Psoas muscle (tissue), 8 donors: Measurements from ENCODE around the gene SUOX. TPM values are rescaled to one million over a fixed set of nuclear protein-coding genes. Genes with fewer than 3 reads are reported as not detected.

Experiments used
- ATAC-seq, 4 donors: fragments of 200-7000 bp; cut with Tn5 transposase; one replicate each; pipeline ENCODE4 v1.9.1; 2020; ENCODE audit warnings: moderate library complexity in 3 of 4, mild to moderate bottlenecking in 2 of 4
- DNase-seq, 2 donors: peaks; one replicate each; pipeline ENCODE4 v3.0.0-alpha.2; 2020
- H3K27ac ChIP-seq: fragments of 200-600 bp; one replicate; pipeline ENCODE4 v1.8.0; 2022
- H3K27me3 ChIP-seq, 3 donors: fragments of 200-600 bp in 1 of 3; one replicate each; pipeline versions ENCODE4 v1.6.1 to v1.8.0; 2013 to 2022; ENCODE audit warnings: low read length in 2 of 3, mild to moderate bottlenecking in 2 of 3, moderate library complexity in 1 of 3; ENCODE audit not compliant: insufficient read depth in 3 of 3
- H3K36me3 ChIP-seq, 2 donors: fragments of 200-600 bp in 1 of 2; one replicate each; pipeline versions ENCODE4 v1.6.1 to v1.8.0; 2013 to 2022; ENCODE audit warnings: low read depth in 1 of 2, mild to moderate bottlenecking in 1 of 2, moderate library complexity in 1 of 2; ENCODE audit not compliant: insufficient read depth in 1 of 2
- H3K4me1 ChIP-seq: fragments of 200-600 bp; one replicate; pipeline ENCODE4 v1.8.0; 2022
- H3K4me3 ChIP-seq: fragments of 200-600 bp; one replicate; pipeline ENCODE4 v1.8.0; 2022; ENCODE audit warnings: mild to moderate bottlenecking
- H3K9me3 ChIP-seq: fragments of 200-600 bp; one replicate; pipeline ENCODE4 v1.8.0; 2022
- CTCF ChIP-seq: fragments of 200-600 bp; IDR thresholded peaks from one replicate; pipeline ENCODE4 v1.8.0; 2022; ENCODE audit warnings: antibody characterized with exemption
- WGBS, 3 donors: extraction: QIAGEN DNeasy Blood & Tissue Kit; methylation state at CpG; one replicate each; pipeline versions ENCODE4 v1.1.6 to v1.1.7; 2013; 5-methylcytosine and 5-hydroxymethylcytosine counted together
- intact Hi-C, 2 donors: fragments of 100-400 bp; cut with DNase I; formaldehyde crosslinking; loops; one replicate each; pipeline versions ENCODE4 v1.11.0 to v1.14.2; 2022
- polyA plus RNA-seq, 3 donors: library from polyadenylated mRNA; stranded (reverse); fragments of 200-250 nt; gene quantifications; one replicate each; pipeline ENCODE4 v1.2.3, GENCODE V29; 2013
- total RNA-seq, 4 donors: library from RNA; stranded (reverse); fragmentation: NEBNext Ultra II Directional in 2 of 4; extraction: Animal tissue kit (Norgen Biotek cat#: 25700) in 2 of 4; gene quantifications; one replicate each; pipeline versions ENCODE4 v1.2.1 to v1.2.4, GENCODE V29; 2021 to 2023
- donor health status: healthy with polysubstance abuse.
- donor health status: DM: no; HTN: no; CAD: no; lungs with moderate emphysema.
- donor health status: Bipolar disorder and iron deficiency.
- donor health status: healthy.
- donor health status: DM: yes; HTN: yes; CAD: no.
- donor health status: DM: no; HTN: no; CAD: no.
- donor health status: DM: no; HTN: no; CAD: no.
- donor health status: DM: yes; HTN: yes; CAD: no.

Gene SUOX
- total and polyA plus RNA-seq, 7 donors, result 12.1 to 25.5 (median 15.5) TPM

DNA sequence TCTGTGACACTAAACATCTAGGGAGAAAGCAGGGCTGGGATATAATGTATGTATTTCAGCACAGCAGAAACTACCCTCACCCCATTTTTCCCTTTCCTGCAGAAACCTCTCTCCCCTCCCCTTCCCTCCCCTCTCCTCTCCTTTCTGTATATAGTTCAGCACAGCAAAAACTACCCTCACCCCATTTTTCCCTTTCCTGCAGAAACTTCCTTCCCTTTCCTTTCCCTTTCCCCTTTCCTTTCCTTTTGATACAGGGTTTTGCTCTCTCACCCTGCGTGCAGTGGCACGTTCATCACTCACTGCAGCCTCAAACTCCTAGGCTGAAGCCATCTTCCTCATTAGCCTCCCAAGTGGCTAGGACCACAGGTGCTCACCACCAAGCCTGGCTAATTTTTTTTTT, 33.3 kb upstream of the SUOX start:
- Histone ChIP-seq H3K4me1 (peaks cover 5% of the 10 kb centered on the region), H3K27ac (no peak overlapping the region), H3K36me3 (no peaks in the 10 kb centered on the region), H3K4me3 (no peak overlapping the region), H3K9me3 (no peaks in the 10 kb centered on the region), H3K27me3 (no peaks in the 10 kb centered on the region)
- intact Hi-C loops, result no loop called here
- TF ChIP-seq CTCF, result no peak
- DNase-seq (no peak), ATAC-seq (no peak)
- WGBS, 3 donors, result 84 to 94% (median 85%) methylated on average over 2 of the region's 2 CpGs

DNA sequence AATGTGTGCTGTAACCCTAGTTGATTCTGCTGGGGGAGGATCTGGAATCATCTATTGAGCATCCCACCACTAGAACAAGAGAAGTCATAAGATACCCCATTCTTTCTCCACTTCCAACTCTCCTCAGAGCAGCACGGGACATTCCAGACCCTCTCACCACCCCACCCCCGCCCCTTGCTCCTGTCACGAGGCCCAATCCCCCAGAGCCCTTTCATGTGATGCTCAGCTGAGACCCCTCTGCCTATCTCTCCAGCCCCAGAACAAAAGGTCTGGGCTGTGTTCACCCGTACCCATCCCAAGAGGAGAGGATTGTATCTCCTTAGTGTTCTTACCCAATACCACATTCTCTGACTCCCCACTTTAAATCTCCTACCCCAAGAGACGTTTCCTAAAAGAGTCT, 31.8 kb upstream of the SUOX start:
- ATAC-seq (no peak), DNase-seq (no peak)
- TF ChIP-seq CTCF, result no peak
- H3K9me3 ChIP-seq, result no peaks in the 10 kb centered on the region
- WGBS, 3 donors, result 47 to 65% (median 57%) methylated on average over 5 of the region's 5 CpGs
- intact Hi-C loops, result loop anchor here (5.0 kb wide), 1 partner anchor 33 kb away; the partner anchor contains the start of gene DGKA (in 2 of the 2)
- H3K4me1 ChIP-seq, result peaks cover 5% of the 10 kb centered on the region
- H3K4me3 ChIP-seq, result no peak overlapping the region
- no peak overlapping the region for H3K27ac ChIP-seq
- H3K36me3 ChIP-seq, result peaks cover 0 to 7% of the 10 kb centered on the region in 2 donors
- no peaks in the 10 kb centered on the region for H3K27me3 ChIP-seq

DNA sequence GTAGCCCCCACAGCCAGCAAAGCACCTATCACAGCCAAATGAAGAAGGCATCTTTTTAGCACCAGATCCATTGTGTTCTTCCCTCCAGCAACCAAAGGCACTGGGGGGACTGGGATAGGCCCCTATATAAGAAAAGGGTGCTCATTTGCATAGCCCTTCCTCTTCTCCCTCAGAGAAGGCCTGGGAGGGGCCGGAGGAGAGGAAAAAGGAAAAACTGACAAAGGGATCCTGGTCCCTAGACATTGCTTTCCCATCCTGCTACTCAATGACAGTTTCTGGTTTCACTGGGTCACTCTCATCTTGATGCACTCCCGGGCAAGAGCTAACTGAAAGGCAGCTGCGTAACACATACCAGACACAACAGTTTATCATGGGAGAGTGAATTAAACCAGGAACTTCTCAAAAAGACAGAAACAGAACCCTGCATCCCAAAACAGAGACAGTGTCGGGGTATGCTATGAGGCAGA, 31.1 kb upstream of the SUOX start, which contains the start of gene PMEL:
PMEL (minus strand) TSS at position 102 of the 467 bp plus-strand sequence; CDS start at position 71, 31 bp downstream.
- intact Hi-C loops, result loop anchor here (5.0 kb wide), 1 partner anchor 34 kb away; the partner anchor contains the start of gene DGKA (in 2 of the 2)
- no peaks in the 10 kb centered on the region for H3K27me3 ChIP-seq
- peaks cover 0 to 7% of the 10 kb centered on the region in 2 donors for H3K36me3 ChIP-seq
- ATAC-seq, result peak in 3 of 4 donors; percentile 3 to 23 (median 6)
- peak within 1 kb of the TSS; percentile 76 for H3K4me3 ChIP-seq
- H3K4me1 ChIP-seq, result peaks cover 5% of the 10 kb centered on the region
- peak within 1 kb of the TSS; percentile 73 for H3K27ac ChIP-seq
- TF ChIP-seq CTCF, result no peak
- DNase-seq, result no peak
- H3K9me3 ChIP-seq, result no peaks in the 10 kb centered on the region
- WGBS, 3 donors, result 4 to 9% (median 7%) methylated on average over 4 of the region's 4 CpGs

- WGBS, 3 donors, result 0% methylated on average over 45 of the region's 45 CpGs
- peak; percentile 95 to 100 (median 98) for ATAC-seq
- peak; percentile 94 to 95 for DNase-seq
- Histone ChIP-seq H3K27ac (peak within 1 kb of the TSS; percentile 73), H3K36me3 (peaks cover 0 to 7% of the 10 kb centered on the region in 2 donors), H3K27me3 (no peaks in the 10 kb centered on the region), H3K4me3 (peak within 1 kb of the TSS; percentile 76), H3K4me1 (peaks cover 5% of the 10 kb centered on the region), H3K9me3 (no peaks in the 10 kb centered on the region)
- no peak for TF ChIP-seq CTCF
- intact Hi-C loops, result loop anchor here (5.0 kb wide), 1 partner anchor 34 kb away; the partner anchor contains the start of gene DGKA (in 2 of the 2)
These were observed 30.4 kb upstream of the SUOX start, which contains the start of gene CDK2 for GRCh38 chr12:55966408-55967281. Gene CDK2, plus strand, starts transcription at chr12:55966830. Its CDS starts 179 bp downstream, at chr12:55967009.
